HL-60 (cell line): ENCODE measurements around the gene SHISA6.

ENCODE experiments used
- DNase-seq, 2 experiments: peaks; one replicate each; pipeline ENCODE4 v3.0.0-alpha.2; 2010 to 2020; ENCODE audit warnings: low read depth in 1 of 2, low spot score in 1 of 2
- H3K27ac ChIP-seq: fragments of 250-450 bp; sonication (Bioruptor Pico); replicated peaks from 2 replicates; pipeline ENCODE4 v1.5.1; 2020; ENCODE audit warnings: mild to moderate bottlenecking, moderate library complexity
- H3K27me3 ChIP-seq: fragments of 250-450 bp; sonication (Bioruptor Pico); 2 replicates; pipeline ENCODE4 v1.5.1; 2021; ENCODE audit warnings: mild to moderate bottlenecking, moderate library complexity; ENCODE audit not compliant: insufficient read depth, poor library complexity, severe bottlenecking
- H3K4me3 ChIP-seq: replicated peaks from 2 replicates; pipeline ENCODE4 v1.5.1; 2011; ENCODE audit warnings: mild to moderate bottlenecking, control low read depth, low read length; ENCODE audit not compliant: insufficient read depth
- CTCF ChIP-seq: IDR thresholded peaks from one replicate; pipeline ENCODE4 v1.5.1; 2011; ENCODE audit warnings: low read length, control low read depth, inconsistent platforms; ENCODE audit not compliant: insufficient read depth
- GABPA ChIP-seq: IDR thresholded peaks from 2 replicates; pipeline ENCODE4 v1.6.1; 2012; ENCODE audit warnings: low read depth
- POLR2AphosphoS5 ChIP-seq: IDR thresholded peaks from 2 replicates; pipeline ENCODE4 v1.6.1; 2012; ENCODE audit warnings: low read depth
- REST ChIP-seq: IDR thresholded peaks from 2 replicates; pipeline ENCODE4 v1.6.1; 2012; ENCODE audit warnings: low read depth; ENCODE audit not compliant: insufficient replicate concordance
- SPI1 ChIP-seq: IDR thresholded peaks from 2 replicates; pipeline ENCODE4 v1.6.1; 2012; ENCODE audit warnings: low read depth, mild to moderate bottlenecking, borderline replicate concordance

Gene SHISA6

GRCh38 chr17:11561281-11561680, 320.3 kb downstream of the SHISA6 start:
- H3K27me3 ChIP-seq, result no peaks in the 10 kb centered on the region
- H3K4me3 ChIP-seq, result no peak overlapping the region
- no peak for DNase-seq

GRCh38 chr17:11561702-11562101, 320.7 kb downstream of the SHISA6 start:
- Histone ChIP-seq H3K4me3 (no peak overlapping the region), H3K27ac (no peak overlapping the region), H3K27me3 (no peaks in the 10 kb centered on the region)
- TF ChIP-seq SPI1 (no peak), POLR2AphosphoS5 (no peak), GABPA (no peak), CTCF (no peak), REST (no peak)
- DNase-seq, result no peak

More at GRCh38 chr17:11561281-11561680, 320.3 kb downstream of the SHISA6 start:
- no peak overlapping the region for H3K27ac ChIP-seq
- TF ChIP-seq CTCF (no peak), REST (no peak), GABPA (no peak), POLR2AphosphoS5 (no peak), SPI1 (no peak)

- no peak for TF ChIP-seq POLR2AphosphoS5
- TF ChIP-seq GABPA, result no peak
- no peak for TF ChIP-seq CTCF
- TF ChIP-seq REST, result no peak
- no peak for TF ChIP-seq SPI1
- Histone ChIP-seq H3K27me3 (no peaks in the 10 kb centered on the region), H3K27ac (no peak overlapping the region), H3K4me3 (no peak overlapping the region)
- no peak for DNase-seq
These were observed 323.8 kb downstream of the SHISA6 start for GRCh38 chr17:11564589-11565380.
